Chondrocyte (in vitro differentiated cells): ENCODE results near the gene APPBP2. TPM values are rescaled to one million over a fixed set of nuclear protein-coding genes. Genes with fewer than 3 reads are reported as not detected.
"Not testable (repeated sequence)": the region's sequence is repeated elsewhere in the genome, so short reads cannot be mapped to it uniquely, and the experiment has no call there.

Source experiments
- DNase-seq: peaks from one replicate; pipeline ENCODE4 v3.0.0; 2021; ENCODE audit warnings: mixed read lengths, low spot score
- H3K27ac Mint-ChIP-seq: one replicate; pipeline ENCODE4 v1.8.0; 2021; ENCODE audit warnings: mild to moderate bottlenecking, moderate library complexity, mixed read lengths; ENCODE audit not compliant: unreplicated experiment
- H3K27me3 Mint-ChIP-seq: 2 replicates; pipeline ENCODE4 v1.8.0; 2021; ENCODE audit warnings: low read depth, mixed read lengths
- H3K36me3 Mint-ChIP-seq: 2 replicates; pipeline ENCODE4 v1.8.0; 2021; ENCODE audit warnings: low read depth, mixed read lengths
- H3K4me1 Mint-ChIP-seq: 2 replicates; pipeline ENCODE4 v1.8.0; 2021; ENCODE audit warnings: low read depth, mild to moderate bottlenecking, mixed read lengths
- H3K4me3 Mint-ChIP-seq: one replicate; pipeline ENCODE4 v1.8.0; 2021; ENCODE audit warnings: mild to moderate bottlenecking, moderate library complexity, mixed read lengths; ENCODE audit not compliant: unreplicated experiment
- H3K9me3 Mint-ChIP-seq: 2 replicates; pipeline ENCODE4 v1.8.0; 2021; ENCODE audit warnings: low read depth, mixed read lengths
- total RNA-seq: library from RNA; stranded (reverse); gene quantifications from 3 replicates; pipeline ENCODE4 v1.2.1, GENCODE V29; 2021
- TF ChIP-seq, protein P1 (sequence below): fragments of 200-600 bp; sonication (generic); IDR thresholded peaks from 2 replicates; pipeline ENCODE4 v1.5.0; 2021; ENCODE audit warnings: antibody characterized with exemption, mild to moderate bottlenecking, moderate library complexity

Gene APPBP2
- total RNA-seq, 1 donor from 2014 or later: 51.1 TPM

DNA sequence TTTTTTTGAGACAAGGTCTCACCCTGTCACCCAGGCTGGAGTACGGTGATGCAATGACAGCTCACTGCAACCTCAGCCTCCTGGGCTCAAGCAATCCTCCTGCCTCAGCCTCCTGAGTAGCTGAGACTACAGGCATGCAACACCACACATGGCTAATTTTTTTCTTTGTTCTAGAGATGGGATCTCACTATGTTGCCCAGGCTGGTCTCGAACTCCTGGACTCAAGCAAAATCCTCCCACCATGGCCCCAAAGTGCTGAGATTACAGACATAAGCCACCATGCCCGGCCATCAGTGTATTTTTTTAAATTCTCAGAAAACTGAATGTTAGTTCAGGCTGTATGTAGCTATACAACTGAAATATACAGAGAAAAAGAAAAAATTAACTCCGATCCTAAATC, 6.2 kb downstream of the APPBP2 start:
- H3K4me1 Mint-ChIP-seq: peaks cover 39% of the 10 kb centered on the region
- DNase-seq: no peak
- no peak overlapping the region for H3K4me3 Mint-ChIP-seq
- no peaks in the 10 kb centered on the region for H3K27me3 Mint-ChIP-seq
- no peak overlapping the region for H3K27ac Mint-ChIP-seq
- no peaks in the 10 kb centered on the region for H3K9me3 Mint-ChIP-seq
- peaks cover 5% of the 10 kb centered on the region for H3K36me3 Mint-ChIP-seq
- TF ChIP-seq, protein P1, sequence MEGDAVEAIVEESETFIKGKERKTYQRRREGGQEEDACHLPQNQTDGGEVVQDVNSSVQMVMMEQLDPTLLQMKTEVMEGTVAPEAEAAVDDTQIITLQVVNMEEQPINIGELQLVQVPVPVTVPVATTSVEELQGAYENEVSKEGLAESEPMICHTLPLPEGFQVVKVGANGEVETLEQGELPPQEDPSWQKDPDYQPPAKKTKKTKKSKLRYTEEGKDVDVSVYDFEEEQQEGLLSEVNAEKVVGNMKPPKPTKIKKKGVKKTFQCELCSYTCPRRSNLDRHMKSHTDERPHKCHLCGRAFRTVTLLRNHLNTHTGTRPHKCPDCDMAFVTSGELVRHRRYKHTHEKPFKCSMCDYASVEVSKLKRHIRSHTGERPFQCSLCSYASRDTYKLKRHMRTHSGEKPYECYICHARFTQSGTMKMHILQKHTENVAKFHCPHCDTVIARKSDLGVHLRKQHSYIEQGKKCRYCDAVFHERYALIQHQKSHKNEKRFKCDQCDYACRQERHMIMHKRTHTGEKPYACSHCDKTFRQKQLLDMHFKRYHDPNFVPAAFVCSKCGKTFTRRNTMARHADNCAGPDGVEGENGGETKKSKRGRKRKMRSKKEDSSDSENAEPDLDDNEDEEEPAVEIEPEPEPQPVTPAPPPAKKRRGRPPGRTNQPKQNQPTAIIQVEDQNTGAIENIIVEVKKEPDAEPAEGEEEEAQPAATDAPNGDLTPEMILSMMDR: no peak

DNA sequence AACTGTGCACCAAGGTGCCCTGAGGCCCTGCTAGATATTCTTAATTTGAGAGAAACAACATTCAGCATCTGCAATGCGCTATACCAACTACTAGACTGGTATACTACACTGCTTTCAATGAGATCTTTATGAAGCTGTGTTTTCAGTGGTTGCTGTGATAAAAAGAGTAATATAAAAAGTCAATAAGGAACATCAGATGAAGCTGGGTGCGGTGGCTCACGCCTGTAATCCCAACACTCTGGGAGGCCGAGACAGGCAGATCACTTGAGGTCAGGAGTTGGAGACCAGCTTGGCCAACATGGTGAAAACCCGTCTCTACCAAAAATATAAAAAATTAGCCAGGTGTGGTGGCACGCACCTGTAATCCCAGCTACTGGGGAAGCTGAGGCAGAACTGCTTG, 10.4 kb downstream of the APPBP2 start:
- DNase-seq, H3K36me3 Mint-ChIP-seq, H3K27ac Mint-ChIP-seq, H3K4me3 Mint-ChIP-seq, H3K27me3 Mint-ChIP-seq, H3K9me3 Mint-ChIP-seq: not testable (repeated sequence)
- peaks cover 26% of the 10 kb centered on the region for H3K4me1 Mint-ChIP-seq

DNA sequence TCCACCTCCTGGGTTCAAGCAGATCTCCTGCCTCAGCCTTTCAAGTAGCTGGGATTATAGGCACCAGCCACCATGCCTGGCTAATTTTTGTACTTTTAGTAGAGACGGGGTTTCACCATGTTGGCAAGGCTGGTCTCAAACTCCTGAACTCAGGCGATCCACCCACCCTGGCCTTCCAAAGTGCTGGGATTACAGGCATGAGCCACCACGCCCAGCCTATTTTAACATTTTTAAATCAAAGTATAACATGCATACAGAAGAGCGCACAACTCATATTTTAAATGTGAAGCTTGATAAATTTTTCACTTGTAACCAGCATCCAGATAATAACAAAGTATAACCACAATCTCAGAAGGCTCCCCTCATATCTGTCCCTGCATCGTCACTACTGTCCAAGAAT, 10.8 kb downstream of the APPBP2 start:
- H3K4me3 Mint-ChIP-seq, DNase-seq, H3K36me3 Mint-ChIP-seq, H3K27ac Mint-ChIP-seq, H3K9me3 Mint-ChIP-seq, H3K27me3 Mint-ChIP-seq: not testable (repeated sequence)
- peaks cover 29% of the 10 kb centered on the region for H3K4me1 Mint-ChIP-seq

DNA sequence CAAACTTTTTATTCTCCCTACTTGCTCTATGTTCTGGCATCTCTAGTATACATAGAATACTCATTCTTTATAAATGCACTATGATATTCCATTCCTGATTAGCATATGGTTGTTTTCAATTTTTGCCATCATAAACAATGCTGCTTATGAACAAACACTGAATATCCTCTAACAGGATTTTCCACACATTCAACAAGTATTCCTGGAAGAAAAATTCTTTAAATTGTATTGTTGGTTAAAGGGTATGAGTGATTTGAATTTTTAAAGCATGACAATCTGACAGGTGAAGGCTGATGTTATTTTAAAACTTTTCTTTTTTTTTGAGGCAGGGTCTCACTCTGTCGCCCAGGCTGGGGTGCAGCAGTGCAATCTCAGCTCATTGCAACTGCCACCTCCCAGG, 11.5 kb downstream of the APPBP2 start:
- Mint-ChIP-seq H3K27ac (no peak overlapping the region), H3K27me3 (no peaks in the 10 kb centered on the region), H3K9me3 (no peaks in the 10 kb centered on the region), H3K36me3 (peaks cover 5% of the 10 kb centered on the region), H3K4me1 (peaks cover 36% of the 10 kb centered on the region), H3K4me3 (no peak overlapping the region)
- TF ChIP-seq, protein P1: no peak
- no peak for DNase-seq

DNA sequence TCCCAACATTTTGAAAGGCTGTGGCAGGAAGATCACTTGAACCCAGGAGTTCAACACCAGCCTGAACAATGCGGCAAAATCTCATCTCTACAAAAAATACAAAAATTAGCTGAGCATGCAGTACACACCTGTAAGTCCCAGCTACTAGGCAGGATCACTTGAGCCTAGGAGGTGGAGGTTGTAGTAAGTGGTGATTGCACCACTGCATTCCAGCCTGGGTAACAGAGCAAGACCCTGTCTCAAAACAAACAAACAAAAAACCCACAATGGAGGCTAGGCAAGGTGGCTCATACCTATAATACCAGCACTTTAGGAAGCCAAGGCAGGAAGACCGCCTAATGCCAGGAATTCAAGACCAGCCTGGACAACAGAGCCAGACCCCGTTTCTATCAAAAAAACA, 12.0 kb downstream of the APPBP2 start:
- TF ChIP-seq, protein P1: no peak
- Mint-ChIP-seq H3K27ac (no peak overlapping the region), H3K27me3 (no peaks in the 10 kb centered on the region), H3K9me3 (no peaks in the 10 kb centered on the region), H3K4me1 (peaks cover 37% of the 10 kb centered on the region), H3K4me3 (no peak overlapping the region), H3K36me3 (peaks cover 5% of the 10 kb centered on the region)
- no peak for DNase-seq

DNA sequence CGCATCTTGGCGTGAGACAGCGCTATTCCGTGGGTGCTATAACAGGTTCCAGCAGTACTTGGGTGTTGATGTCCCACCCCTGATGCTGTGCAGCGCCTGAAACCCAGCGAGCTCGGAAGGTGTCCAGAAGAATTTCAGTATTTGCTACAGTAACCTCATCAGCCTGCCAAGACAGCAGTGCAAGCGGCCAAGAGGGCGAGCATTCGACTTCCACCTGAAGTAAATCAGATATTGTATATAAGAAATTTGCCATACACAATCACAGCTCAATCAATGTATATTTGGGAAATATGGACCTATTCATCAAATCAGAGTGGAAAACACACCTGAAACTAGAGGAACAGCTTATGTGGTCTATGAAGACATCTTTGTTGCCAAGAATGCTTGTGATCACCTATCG, 13.0 kb downstream of the APPBP2 start:
- Mint-ChIP-seq H3K27ac (no peak overlapping the region), H3K4me3 (no peak overlapping the region), H3K4me1 (peaks cover 42% of the 10 kb centered on the region), H3K36me3 (peaks cover 5% of the 10 kb centered on the region), H3K27me3 (no peaks in the 10 kb centered on the region), H3K9me3 (no peaks in the 10 kb centered on the region)
- TF ChIP-seq, protein P1: no peak
- DNase-seq: no peak
